Gastrocnemius medialis (tissue), 4 donors: ENCODE measurements around the gene PTCH2. TPM values are rescaled to one million over a fixed set of nuclear protein-coding genes. Genes with fewer than 3 reads are reported as not detected.

Source experiments
- ATAC-seq, 2 donors: fragments of 150-250 bp; one replicate each; pipeline ENCODE4 v1.9.1; 2016
- DNase-seq, 2 donors: peaks; one replicate each; pipeline ENCODE4 v3.0.0-alpha.2; 2019
- H3K27ac ChIP-seq, 4 donors: fragments of 200-600 bp; sonication (generic); 1 replicate in 1 of 4; 2 replicates in 3 of 4; pipeline ENCODE4 v1.5.1; 2016 to 2018; ENCODE audit warnings: mild to moderate bottlenecking in 2 of 4, moderate library complexity in 1 of 4
- H3K27me3 ChIP-seq, 3 donors: fragments of 200-600 bp; sonication (generic) in 2 of 3; 1 replicate in 1 of 3; 2 replicates in 2 of 3; pipeline versions ENCODE4 v1.5.1 to v1.6.0; 2016 to 2019; ENCODE audit warnings: mild to moderate bottlenecking in 1 of 3, moderate library complexity in 1 of 3
- H3K36me3 ChIP-seq, 2 donors: fragments of 200-600 bp; sonication (generic) in 1 of 2; one replicate each; pipeline ENCODE4 v1.5.1; 2017 to 2018
- H3K4me1 ChIP-seq, 2 donors: fragments of 200-600 bp; sonication (generic) in 1 of 2; one replicate each; pipeline ENCODE4 v1.5.1; 2016 to 2017; ENCODE audit warnings: mild to moderate bottlenecking in 2 of 2
- H3K4me3 ChIP-seq, 4 donors: fragments of 200-600 bp; sonication (generic) in 3 of 4; 1 replicate in 1 of 4; 2 replicates in 3 of 4; pipeline ENCODE4 v1.5.1; 2016 to 2019; ENCODE audit warnings: mild to moderate bottlenecking in 2 of 4
- H3K9me3 ChIP-seq, 3 donors: fragments of 200-600 bp; sonication (generic) in 2 of 3; 1 replicate in 1 of 3; 2 replicates in 2 of 3; pipeline ENCODE4 v1.5.1; 2016 to 2019
- CTCF ChIP-seq, 5 experiments: fragments of 450-650 bp in 3 of 5; fragments of 200-600 bp in 2 of 5; sonication (generic) in 2 of 5; IDR thresholded peaks in 4 of 5; conservative IDR thresholded peaks in 1 of 5; 1 replicate in 4 of 5; 2 replicates in 1 of 5; pipeline ENCODE4 v1.5.1; 2016 to 2019; ENCODE audit warnings: antibody characterized with exemption in 5 of 5, mild to moderate bottlenecking in 3 of 5, moderate library complexity in 3 of 5
- POLR2A ChIP-seq, 2 donors: fragments of 450-650 bp; IDR thresholded peaks; one replicate each; pipeline ENCODE4 v1.6.1; 2017; ENCODE audit warnings: antibody characterized with exemption in 2 of 2, mild to moderate bottlenecking in 2 of 2, moderate library complexity in 2 of 2
- in situ Hi-C, 4 donors: fragments of 200-750 bp; cut with MboI; loops; one replicate each; pipeline versions ENCODE4 v1.15.0 to v1.8.0; 2017; ENCODE audit warnings: low sequenced_read_pairs in 4 of 4
- intact Hi-C: fragments of 100-400 bp; cut with DNase I; formaldehyde crosslinking; loops from one replicate; pipeline ENCODE4 v1.15.1; 2023; ENCODE audit warnings: low total_unique reads
- total RNA-seq, 4 donors: library from RNA; depleted of rRNA; stranded (reverse); fragments of >200 nt; gene quantifications; one replicate each; pipeline versions ENCODE4 v1.1.0 to v1.2.3, GENCODE V29; 2016

PTCH2 gene
- total RNA-seq, 4 donors from 2014 or later: 0.10 to 0.56 (median 0.20) TPM

DNA sequence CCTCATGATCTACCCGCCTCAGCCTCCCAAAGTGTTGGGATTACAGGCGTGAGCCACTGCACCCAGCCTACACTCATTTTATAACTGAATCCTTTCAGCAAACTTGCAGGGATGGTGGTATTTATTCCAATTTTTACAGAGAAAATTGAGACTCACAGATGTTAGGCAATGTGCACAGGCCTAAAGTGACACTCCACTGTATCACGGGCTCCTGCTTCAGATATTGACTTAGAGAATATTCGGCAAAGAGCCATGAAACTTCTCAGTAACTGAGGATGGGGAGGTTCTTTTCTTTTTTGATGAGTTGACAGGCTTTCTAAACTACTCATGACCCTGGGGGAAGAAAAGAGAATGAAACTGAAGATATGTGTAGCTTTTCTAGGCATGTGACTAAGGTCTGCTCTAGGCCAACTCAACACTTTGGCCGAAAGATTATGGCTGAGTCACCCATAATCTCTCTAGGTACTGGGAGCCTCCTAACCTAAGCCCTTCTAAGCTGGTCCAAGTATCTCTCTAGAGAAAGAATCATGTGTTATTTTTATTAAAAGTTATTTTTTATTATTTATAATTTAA is 19.9 kb upstream of the PTCH2 start:
- no peak overlapping the region for H3K27ac ChIP-seq
- no peak for TF ChIP-seq CTCF (IDR thresholded peaks at IDR 0.05 in 4 of 5, conservative IDR thresholded peaks at IDR 0.05 in 1 of 5)
- no peak for TF ChIP-seq POLR2A (IDR thresholded peaks at IDR 0.05)
- H3K36me3 ChIP-seq: peaks cover 0 to 13% of the 10 kb centered on the region in 2 donors
- H3K4me1 ChIP-seq: peaks cover 0 to 7% of the 10 kb centered on the region in 2 donors
- no peaks in the 10 kb centered on the region for H3K9me3 ChIP-seq
- no peak overlapping the region for H3K4me3 ChIP-seq
- DNase-seq: no peak
- in situ Hi-C loops (no loop called here), intact Hi-C loops (no loop called here)
- ATAC-seq: no peak
- no peaks in the 10 kb centered on the region for H3K27me3 ChIP-seq

DNA sequence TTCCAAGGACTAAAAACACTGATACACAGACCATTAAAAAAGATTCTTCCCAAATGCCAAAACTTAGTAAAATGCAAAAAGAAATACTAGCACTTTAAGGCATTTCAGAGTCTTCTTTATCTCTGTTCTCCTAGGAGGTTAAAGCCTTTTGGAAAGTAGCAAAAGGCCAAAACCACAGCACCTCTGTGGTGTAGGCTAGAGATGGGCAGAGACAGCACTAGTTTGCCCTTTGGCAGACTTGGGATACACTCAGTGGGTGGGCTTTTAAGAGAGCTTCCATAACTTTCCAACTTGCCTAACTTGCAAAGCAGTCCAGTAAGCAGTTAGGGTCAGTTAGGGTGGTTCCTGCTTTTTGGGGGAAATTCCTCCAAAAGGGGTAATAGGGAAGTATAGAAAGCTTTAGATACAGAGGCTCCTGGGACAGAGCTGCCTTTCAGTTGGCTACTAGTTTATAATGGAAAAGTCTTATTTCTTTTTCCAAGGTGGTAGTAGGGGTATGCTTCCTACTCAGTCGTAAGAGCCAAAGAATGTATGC is 17.9 kb upstream of the PTCH2 start:
- intact Hi-C loops: no loop called here
- ATAC-seq: no peak
- DNase-seq: no peak
- no peaks in the 10 kb centered on the region for H3K9me3 ChIP-seq
- TF ChIP-seq POLR2A (IDR thresholded peaks at IDR 0.05) (no peak), CTCF (IDR thresholded peaks at IDR 0.05 in 4 of 5, conservative IDR thresholded peaks at IDR 0.05 in 1 of 5) (no peak)
- H3K4me1 ChIP-seq: peaks cover 0 to 7% of the 10 kb centered on the region in 2 donors
- H3K27ac ChIP-seq: no peak overlapping the region
- H3K4me3 ChIP-seq: no peak overlapping the region
- H3K27me3 ChIP-seq: no peaks in the 10 kb centered on the region
- in situ Hi-C loops: no loop called here
- H3K36me3 ChIP-seq: peaks cover 0 to 22% of the 10 kb centered on the region in 2 donors

DNA sequence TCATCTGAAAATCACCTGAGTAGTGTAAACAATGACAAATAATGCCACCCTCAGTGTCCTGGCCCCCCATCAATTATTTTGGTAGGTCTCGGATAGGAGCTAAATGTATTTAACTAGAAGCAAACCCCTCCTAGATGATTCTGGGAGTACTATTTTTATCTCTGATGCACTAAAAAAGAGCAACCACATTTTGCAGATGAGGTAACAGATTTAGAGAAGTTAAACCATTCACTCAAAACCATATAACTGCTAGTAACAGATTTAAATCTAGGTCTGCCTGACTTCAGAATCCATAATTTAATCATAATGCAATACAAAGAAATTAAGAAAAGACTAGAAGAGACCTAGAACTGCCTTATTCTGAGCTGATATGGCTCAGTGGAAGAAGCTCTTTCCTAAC is 17.3 kb upstream of the PTCH2 start:
- in situ Hi-C loops (no loop called here), intact Hi-C loops (no loop called here)
- Histone ChIP-seq H3K36me3 (peaks cover 0 to 28% of the 10 kb centered on the region in 2 donors), H3K4me3 (no peak overlapping the region), H3K9me3 (no peaks in the 10 kb centered on the region), H3K27me3 (no peaks in the 10 kb centered on the region), H3K27ac (no peak overlapping the region), H3K4me1 (peaks cover 0 to 7% of the 10 kb centered on the region in 2 donors)
- ATAC-seq: no peak
- no peak for DNase-seq
- TF ChIP-seq CTCF (IDR thresholded peaks at IDR 0.05 in 4 of 5, conservative IDR thresholded peaks at IDR 0.05 in 1 of 5) (no peak), POLR2A (IDR thresholded peaks at IDR 0.05) (no peak)

GRCh38 chr1:44857446-44857845 is 14.4 kb upstream of the PTCH2 start:
- in situ Hi-C loops: no loop called here
- Histone ChIP-seq H3K9me3 (no peaks in the 10 kb centered on the region), H3K36me3 (peaks cover 0 to 26% of the 10 kb centered on the region in 2 donors), H3K4me1 (peaks cover 0 to 7% of the 10 kb centered on the region in 2 donors), H3K27me3 (no peaks in the 10 kb centered on the region), H3K4me3 (no peak overlapping the region), H3K27ac (no peak overlapping the region)
- intact Hi-C loops: no loop called here
- DNase-seq (no peak), ATAC-seq (no peak)
- no peak for TF ChIP-seq CTCF (IDR thresholded peaks at IDR 0.05 in 4 of 5, conservative IDR thresholded peaks at IDR 0.05 in 1 of 5)
- no peak for TF ChIP-seq POLR2A (IDR thresholded peaks at IDR 0.05)

- no peaks in the 10 kb centered on the region for H3K4me1 ChIP-seq
Measured at GRCh38 chr1:44855742-44856141, 12.7 kb upstream of the PTCH2 start.

More at GRCh38 chr1:44855742-44856141, 12.7 kb upstream of the PTCH2 start:
- intact Hi-C loops (no loop called here), in situ Hi-C loops (no loop called here)
- no peak for TF ChIP-seq CTCF (IDR thresholded peaks at IDR 0.05 in 4 of 5, conservative IDR thresholded peaks at IDR 0.05 in 1 of 5)
- TF ChIP-seq POLR2A (IDR thresholded peaks at IDR 0.05): no peak
- ATAC-seq (no peak), DNase-seq (no peak)
- no peaks in the 10 kb centered on the region for H3K27me3 ChIP-seq
- H3K4me3 ChIP-seq: no peak overlapping the region
- peaks cover 0 to 26% of the 10 kb centered on the region in 2 donors for H3K36me3 ChIP-seq
- H3K9me3 ChIP-seq: no peaks in the 10 kb centered on the region
- H3K27ac ChIP-seq: no peak overlapping the region
